ENCODE results near the gene NAXD. TPM values are rescaled to one million over a fixed set of nuclear protein-coding genes. Genes with fewer than 3 reads are reported as not detected.
"Not testable (repeated sequence)": the region's sequence is repeated elsewhere in the genome, so short reads cannot be mapped to it uniquely, and the experiment has no call there.

NAXD gene
- total RNA-seq (2014; rRNA removed; shearing (Covaris generic); ENCODE audit: low replicate concordance) = 11.7 and 12.3 TPM in 2 replicates

DNA sequence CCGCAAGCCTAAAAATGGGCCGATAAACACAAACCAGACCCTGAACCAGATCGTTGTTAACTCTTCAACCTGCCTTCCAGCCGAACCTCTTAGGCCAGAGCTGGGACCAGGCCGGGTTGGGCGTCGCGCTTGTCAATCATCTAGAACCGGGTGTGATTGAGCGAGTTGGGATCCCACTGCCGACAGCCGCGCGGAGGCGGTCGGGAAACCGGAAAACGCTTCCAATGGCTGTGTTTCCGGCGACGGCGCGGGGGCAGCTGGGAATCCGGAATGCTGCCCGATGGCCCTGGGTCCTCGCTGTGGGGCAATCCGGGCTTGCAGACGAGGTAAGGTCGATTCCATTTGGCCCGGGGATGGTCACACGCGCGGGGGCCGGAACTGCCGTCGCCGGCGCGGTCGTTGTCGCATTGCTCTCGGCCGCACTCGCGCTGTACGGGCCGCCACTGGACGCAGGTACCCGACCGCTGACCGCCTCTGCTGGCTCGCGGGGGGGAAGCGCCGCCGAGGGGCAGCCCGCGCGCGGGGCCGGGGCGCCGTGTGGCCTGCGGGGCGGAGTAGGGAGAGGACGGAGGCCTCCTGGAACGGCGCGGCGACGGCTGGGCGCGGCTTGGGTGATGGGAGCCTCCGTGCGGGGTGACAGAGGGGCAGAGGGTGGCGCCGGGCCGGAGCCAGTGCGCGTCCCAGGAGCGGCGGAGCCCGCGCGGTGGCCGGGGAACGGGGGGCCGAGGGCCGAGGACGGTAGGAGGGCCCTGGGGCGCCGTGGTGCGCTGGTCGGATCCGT, at the start of gene NAXD:
NAXD (plus strand) TSS at position 224 of the 781 bp plus-strand sequence; CDS start at position 281, 57 bp downstream.
- peak; percentile 98 for DNase-seq
- Histone ChIP-seq H3K36me3 (peaks cover 3% of the 10 kb centered on the region; the same call in 1 of the 2 replicates), H3K27me3 (no peaks in the 10 kb centered on the region), H3K4me3 (peak within 1 kb of the TSS; percentile 93), H3K9me3 (no peaks in the 10 kb centered on the region)

DNA sequence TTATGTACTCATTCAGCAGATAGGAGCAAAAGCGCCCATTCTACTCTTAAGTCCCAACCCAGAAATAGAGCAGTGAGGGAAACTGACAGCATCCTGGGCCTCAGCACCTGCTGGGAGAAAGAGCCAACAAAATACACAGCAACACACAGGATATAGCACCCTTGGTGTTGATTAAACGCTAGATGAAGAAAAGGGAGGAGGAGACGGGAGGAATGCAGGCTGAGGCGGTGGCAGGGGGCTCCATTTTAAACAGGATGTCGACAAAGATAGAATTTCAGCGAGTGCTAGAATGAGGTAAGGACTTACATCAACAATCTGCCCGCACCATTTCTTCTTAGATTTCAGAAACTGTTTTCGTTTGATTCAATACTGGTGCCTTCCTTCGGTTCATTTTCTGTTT, 49.2 kb upstream of the NAXD start:
- Histone ChIP-seq H3K36me3 (no peaks in the 10 kb centered on the region), H3K27me3 (peaks cover 5% of the 10 kb centered on the region; the same call in 1 of the 2 replicates), H3K9me3 (no peaks in the 10 kb centered on the region), H3K4me3 (no peak overlapping the region)
- DNase-seq = no peak

DNA sequence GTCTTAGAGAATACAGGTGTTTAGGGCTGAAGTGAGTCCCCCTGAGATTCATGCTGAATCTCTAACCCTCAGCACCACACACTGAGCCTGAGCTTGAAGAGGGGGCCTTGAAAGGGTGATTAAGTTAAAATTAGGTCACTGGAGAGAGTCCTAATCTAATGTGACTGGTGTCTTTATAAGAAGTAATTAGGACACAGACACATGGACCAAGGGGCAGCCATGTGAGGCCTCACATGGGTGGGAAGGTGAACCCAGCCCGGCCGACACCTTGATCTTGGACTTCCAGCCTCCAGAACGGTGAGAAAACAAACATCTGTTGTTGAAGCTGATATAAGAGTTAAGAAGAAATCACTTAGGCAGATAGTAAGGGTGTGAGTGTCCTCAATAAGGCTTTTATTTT, 46.7 kb upstream of the NAXD start:
- peaks cover 5% of the 10 kb centered on the region for H3K27me3 ChIP-seq
- no peaks in the 10 kb centered on the region for H3K9me3 ChIP-seq
- no peaks in the 10 kb centered on the region for H3K36me3 ChIP-seq
- DNase-seq = no peak
- no peak overlapping the region for H3K4me3 ChIP-seq

DNA sequence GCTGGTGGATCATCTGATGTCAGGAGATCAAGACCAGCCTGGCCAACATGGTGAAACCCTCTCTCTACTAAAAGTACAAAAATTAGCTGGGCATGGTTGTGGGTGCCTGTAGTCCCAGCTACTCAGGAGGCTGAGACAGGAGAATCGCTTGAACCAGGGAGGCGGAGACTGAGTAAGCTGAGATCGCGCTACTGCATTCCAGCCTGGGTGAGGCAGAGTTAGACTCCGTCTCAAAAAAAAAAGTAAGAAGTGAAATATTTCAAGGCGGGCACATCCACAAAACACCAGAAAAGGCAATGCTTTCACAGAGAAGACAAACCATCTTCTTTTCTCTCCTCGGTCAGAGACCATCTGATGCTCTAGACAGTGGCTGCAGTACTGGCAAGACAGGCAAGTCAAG, 45.4 kb upstream of the NAXD start:
- peaks cover 14% of the 10 kb centered on the region for H3K27me3 ChIP-seq
- H3K9me3 ChIP-seq, H3K36me3 ChIP-seq, DNase-seq, H3K4me3 ChIP-seq: not testable (repeated sequence)

DNA sequence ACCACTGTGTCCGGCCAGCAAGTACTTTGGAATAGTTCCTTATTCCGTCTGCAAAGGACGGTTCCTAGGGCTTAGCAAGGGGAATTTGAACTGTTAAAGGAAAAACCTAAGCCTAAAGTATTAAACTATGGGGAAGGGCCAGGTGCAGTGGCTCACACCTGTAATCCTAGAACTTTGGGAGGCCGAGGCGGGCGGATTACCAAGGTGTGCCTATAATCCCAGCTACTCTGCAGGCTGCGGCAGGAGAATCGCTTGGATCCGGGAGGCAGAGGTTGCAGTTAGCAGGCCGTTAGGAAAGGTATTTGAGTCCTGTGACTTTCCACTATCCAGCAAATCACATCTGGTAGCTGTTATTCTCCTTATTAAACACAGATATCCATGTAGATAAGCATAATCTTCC, 44.5 kb upstream of the NAXD start:
- Histone ChIP-seq H3K27me3 (peaks cover 14% of the 10 kb centered on the region), H3K9me3 (no peaks in the 10 kb centered on the region), H3K36me3 (no peaks in the 10 kb centered on the region), H3K4me3 (no peak overlapping the region)
- no peak for DNase-seq

DNA sequence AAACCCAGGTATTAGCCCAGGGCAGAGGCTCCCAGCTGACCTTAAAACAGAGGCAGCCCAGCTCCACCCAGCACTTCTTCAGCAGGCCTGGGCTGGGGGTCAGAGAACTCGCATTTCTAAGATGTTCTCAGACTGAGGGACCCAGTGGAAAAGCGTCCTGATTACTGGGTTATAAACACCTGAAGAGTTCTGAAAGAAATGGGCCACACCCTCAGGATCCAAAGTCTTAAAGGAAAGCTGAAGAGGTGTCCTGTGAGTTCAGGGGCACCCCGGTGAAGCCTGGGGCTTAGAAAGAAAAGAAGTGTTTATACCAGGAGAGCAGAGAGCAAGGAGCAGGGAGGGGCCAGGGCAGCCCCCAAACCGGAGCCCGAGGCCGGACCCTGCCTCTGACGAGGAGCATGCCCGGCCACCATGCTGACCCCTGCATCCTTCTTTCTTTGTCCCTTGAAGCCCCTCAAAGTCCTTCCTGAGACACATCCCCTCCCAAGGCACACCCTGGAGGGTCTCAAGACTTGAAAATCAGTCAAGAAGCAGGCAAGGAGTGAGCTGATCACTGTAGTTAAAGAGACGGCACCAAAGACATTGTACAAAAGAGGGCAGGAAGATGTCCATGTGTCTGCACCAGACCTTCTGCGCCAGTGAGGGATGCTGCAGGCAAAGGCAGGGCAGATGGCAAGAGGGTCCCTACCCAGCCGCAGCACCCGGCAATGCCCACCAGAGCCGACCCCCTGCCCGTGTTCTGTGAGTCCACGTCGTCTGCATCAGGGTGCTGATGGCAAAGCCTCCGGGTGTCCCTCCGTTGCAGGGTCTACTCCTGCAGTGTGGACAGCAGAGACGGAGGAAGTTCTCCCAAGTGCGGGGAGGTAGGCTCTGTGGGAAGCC, 43.2 kb upstream of the NAXD start:
- no peaks in the 10 kb centered on the region for H3K9me3 ChIP-seq
- no peak for DNase-seq
- H3K27me3 ChIP-seq = peaks cover 14% of the 10 kb centered on the region
- H3K4me3 ChIP-seq = no peak overlapping the region
- H3K36me3 ChIP-seq = no peaks in the 10 kb centered on the region

DNA sequence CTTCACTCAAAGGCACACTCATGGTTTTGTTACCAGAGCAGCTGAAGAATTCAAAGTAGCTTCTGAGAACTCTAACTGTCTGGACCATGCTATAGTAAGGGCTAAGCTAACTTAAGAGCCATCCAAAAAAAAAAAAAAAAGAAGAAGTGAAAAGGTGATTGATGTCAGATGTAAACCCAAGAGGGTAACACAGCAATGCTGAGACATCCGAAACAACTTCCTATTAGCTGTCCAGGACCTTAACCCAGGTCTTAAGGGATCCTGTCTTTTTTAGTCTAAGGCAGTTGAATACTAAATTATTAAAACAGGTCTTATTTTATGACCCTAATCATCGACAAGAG, 42.6 kb upstream of the NAXD start:
- no peaks in the 10 kb centered on the region for H3K9me3 ChIP-seq
- H3K27me3 ChIP-seq = peaks cover 14% of the 10 kb centered on the region
- no peak for DNase-seq
- no peaks in the 10 kb centered on the region for H3K36me3 ChIP-seq
- no peak overlapping the region for H3K4me3 ChIP-seq

DNA sequence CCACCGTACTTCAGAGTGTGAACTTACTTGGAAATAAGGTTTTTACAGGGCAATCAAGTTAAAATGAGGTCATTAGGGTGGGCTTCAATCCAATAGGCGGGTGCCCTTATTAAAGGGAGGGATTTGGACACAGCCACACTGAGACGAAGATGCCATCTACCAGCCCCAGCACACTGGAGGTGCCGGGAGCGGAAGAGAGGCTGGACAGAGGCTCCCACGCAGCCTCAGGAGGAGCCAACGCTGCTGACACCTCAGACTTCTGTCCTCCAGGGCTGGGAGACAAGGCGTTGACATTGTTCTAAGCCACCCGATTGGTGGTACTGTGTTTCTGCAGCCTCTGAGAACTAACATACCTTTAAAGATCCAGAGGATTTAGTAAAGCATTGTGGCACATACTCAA, 41.2 kb upstream of the NAXD start:
- Histone ChIP-seq H3K36me3 (no peaks in the 10 kb centered on the region), H3K9me3 (no peaks in the 10 kb centered on the region), H3K27me3 (peaks cover 14% of the 10 kb centered on the region), H3K4me3 (no peak overlapping the region)
- no peak for DNase-seq

DNA sequence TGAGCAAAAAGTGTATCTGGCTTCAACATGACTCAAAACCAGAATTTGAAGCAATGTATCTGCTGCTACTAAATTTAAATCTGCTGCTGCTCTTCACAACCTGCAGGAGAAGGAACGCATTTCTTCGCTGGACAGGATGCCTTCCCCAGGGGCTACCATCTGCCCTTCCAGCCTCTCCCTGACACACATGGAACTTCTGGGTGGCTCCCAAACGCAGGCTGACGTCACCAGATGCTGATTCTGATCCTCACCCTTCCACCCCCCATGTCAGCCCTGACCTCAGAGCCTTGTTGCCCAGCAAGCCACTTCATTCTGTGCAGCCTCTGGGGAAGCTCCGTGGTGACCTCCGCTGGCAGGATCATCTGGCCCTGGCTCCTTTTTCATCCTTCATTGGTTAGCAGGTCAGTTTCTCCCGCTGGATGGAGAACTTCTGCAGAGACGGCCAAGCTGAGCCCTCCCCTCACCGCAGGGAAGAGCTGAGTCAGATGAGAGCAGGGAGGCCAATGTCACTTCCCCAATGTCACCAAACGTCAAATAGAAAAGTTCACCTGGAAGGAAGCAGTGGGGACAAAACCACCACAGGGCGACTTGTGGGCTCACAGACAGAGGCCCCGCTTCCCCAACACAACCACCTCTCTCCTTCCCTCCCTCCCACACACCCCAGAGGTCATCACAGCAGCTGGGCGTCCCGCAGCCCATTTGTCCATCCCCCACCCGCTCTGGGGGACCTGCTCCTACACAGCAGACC, 39.8 kb upstream of the NAXD start:
- Histone ChIP-seq H3K4me3 (no peak overlapping the region), H3K9me3 (no peaks in the 10 kb centered on the region), H3K36me3 (no peaks in the 10 kb centered on the region), H3K27me3 (peaks cover 14% of the 10 kb centered on the region)
- peak; percentile 43 for DNase-seq

DNA sequence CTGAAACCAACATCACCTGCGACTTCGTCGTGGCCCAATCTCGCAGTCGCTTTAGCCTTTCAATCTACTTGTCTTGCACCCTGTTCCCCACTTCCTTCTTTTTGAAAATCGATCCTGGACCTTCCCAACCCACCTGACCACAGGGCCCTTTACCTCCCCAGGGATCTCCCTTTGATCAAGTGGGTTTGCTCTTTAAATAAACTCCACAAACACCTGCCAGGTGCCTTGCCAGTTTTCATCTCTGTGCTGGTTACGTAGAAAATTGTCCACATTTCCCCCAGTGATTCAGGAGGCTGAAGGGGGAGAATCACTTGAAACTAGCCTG, 39.3 kb upstream of the NAXD start:
- Histone ChIP-seq H3K36me3 (no peaks in the 10 kb centered on the region), H3K4me3 (no peak overlapping the region), H3K27me3 (peaks cover 14% of the 10 kb centered on the region), H3K9me3 (no peaks in the 10 kb centered on the region)
- DNase-seq = no peak

DNA sequence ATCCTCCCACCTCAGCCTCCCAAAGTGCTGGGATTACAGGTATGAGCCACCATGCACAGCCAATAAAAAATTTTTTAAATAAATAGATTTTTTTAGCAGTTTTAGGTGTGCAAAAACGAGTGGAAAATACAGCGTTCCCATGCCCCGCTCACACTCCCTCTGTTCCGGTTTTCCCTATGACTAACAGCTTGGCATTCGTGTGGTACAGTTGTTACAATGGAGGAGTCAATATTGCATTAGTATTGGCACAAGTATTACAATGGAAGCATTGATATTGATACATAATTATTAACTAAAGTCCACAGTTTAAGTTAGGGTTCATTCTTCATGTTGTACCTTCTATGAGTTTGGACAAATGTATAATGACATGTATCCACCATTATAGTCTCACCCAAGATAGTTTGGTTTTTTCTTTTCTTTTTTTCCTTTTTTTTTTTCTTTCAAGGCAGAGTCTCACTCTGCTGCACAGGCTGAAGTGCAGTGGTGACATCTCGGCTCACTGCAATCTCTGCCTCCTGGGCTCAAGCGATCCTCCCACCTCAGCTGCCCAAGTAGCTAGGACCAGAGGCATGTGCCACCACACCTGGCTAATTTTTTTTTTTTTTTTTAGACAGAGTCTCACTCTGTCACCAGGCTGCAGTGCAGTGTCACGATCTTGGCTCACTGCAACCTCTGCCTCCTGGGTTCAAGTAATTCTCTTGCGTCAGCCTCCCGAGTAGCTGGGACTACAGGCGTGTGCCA, 38.4 kb upstream of the NAXD start:
- Histone ChIP-seq H3K9me3 (no peaks in the 10 kb centered on the region), H3K36me3 (no peaks in the 10 kb centered on the region), H3K4me3 (no peak overlapping the region), H3K27me3 (peaks cover 14% of the 10 kb centered on the region)
- peak; percentile 26 for DNase-seq

DNA sequence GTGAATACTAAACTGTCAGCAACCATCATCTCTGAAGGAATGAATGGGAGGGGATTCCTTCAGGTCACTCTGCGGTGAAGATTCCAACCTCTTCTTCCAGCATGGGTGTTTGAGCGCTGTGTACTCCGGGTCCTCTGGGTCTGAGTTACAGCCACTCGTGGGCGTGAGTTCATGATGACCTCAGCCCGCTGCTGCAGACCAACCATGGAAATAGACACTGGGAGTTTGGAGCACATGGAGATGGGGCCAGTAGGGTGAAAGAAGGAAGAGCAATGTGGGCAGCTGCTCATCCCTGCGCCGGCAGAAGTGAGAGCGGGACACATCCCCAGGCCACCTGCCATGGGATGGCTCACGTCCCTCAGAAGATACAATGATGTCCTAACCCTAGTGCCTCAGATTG, 37.0 kb upstream of the NAXD start:
- no peak for DNase-seq
- H3K36me3 ChIP-seq = no peaks in the 10 kb centered on the region
- peaks cover 10% of the 10 kb centered on the region for H3K27me3 ChIP-seq
- H3K4me3 ChIP-seq = no peak overlapping the region
- H3K9me3 ChIP-seq = no peaks in the 10 kb centered on the region

DNA sequence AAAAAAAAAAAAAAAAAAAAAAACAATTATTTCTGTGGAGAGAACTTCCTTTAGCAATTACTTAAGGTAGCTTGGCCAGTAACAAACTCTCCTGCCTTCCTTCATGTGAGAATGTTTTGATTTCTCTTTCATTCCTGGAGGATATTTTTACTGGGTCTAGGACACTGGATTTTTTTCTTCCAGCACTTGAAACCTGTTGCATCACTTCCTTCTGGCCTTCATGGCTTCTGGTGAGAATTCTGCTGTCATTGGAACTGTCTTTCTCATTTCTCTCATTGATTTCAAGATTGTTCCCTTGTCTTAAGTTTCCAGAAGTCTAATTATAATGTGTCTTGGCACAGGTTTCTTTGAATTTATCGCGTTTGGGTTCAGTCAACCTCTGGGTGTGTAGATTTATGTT, 34.5 kb upstream of the NAXD start:
- H3K27me3 ChIP-seq = no peaks in the 10 kb centered on the region

DNA sequence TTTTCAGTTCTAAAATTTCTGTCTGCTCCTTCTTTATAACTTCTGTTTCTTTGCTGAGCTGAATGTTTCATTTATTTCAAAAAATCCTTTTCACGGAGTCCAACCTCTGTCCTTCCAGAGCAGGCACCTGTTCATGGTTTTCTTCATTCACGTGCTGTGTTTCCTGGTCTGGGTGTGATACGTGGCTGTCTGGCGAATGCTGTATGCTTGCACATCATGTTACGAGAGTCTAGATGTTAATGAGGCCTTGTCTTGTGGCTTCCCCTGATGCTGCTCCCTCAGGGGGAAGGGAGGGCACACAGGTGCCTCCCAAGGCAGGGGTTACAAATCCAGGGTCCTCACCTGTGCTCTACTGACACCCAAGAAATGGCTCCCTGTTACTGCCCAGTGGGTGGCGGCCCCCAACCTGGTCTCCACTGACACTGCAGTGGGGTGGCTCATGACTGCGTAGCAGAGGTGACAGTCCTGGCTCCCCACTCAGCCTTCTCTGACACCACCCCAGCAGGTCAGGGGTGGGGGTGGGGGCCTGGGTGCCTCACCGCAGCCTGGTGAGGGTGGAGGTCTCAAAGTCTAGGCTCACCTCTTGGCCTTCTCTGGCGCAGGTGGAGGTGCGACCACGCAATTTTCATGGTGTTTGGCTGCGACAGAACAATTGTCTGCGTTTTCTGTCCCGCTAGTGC, 33.7 kb upstream of the NAXD start:
- Histone ChIP-seq H3K4me3 (no peak overlapping the region), H3K36me3 (no peaks in the 10 kb centered on the region), H3K9me3 (no peaks in the 10 kb centered on the region), H3K27me3 (no peaks in the 10 kb centered on the region)
- no peak for DNase-seq

More for the DNA sequence above, 34.5 kb upstream of the NAXD start:
- DNase-seq = no peak
- no peaks in the 10 kb centered on the region for H3K9me3 ChIP-seq
- no peaks in the 10 kb centered on the region for H3K36me3 ChIP-seq
- H3K4me3 ChIP-seq = no peak overlapping the region

DNA sequence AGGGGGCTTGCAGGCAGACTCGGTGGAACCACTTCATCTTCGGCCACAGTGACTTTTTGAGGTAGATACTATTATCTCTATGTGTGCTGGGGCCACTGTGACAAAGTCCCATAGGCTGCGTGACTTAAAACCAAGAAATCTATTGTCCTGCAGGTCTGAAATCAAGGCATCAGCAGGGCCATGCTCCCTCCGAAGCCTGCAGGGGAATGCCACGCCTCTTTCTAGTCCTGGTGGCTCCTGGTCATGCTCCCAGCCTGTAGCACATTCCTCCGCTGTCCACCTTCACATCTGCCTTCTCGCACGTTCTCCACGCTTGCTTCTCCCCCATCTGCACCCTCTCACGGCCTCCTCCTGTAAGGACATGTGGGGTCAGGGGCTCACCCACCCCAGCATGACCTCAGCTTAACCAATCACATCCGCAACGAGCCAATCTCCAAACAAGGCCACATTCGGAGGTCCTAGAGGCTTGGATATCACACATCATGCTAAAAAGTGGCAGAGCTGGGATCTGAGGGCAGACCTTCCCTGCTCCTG, 32.9 kb upstream of the NAXD start:
- H3K36me3 ChIP-seq = no peaks in the 10 kb centered on the region
- no peaks in the 10 kb centered on the region for H3K27me3 ChIP-seq
- no peak for DNase-seq
- no peaks in the 10 kb centered on the region for H3K9me3 ChIP-seq
- no peak overlapping the region for H3K4me3 ChIP-seq
